ENCODE measurements around the gene COX5A. TPM values are rescaled to one million over a fixed set of nuclear protein-coding genes. Genes with fewer than 3 reads are reported as not detected.
A peak's percentile ranks its signal among the peaks of the same experiment; 100 is the strongest.

Gene COX5A
- total RNA-seq, 1 donor = 63.0 TPM

- no peak for TF ChIP-seq CTCF (IDR thresholded peaks at IDR 0.05; ENCODE audit: insufficient read depth, low read length)
- no peak overlapping the region for H3K4me3 ChIP-seq (ENCODE audit: low read depth, low read length)
- no peak for DNase-seq (ENCODE audit: low read depth)
Observed at GRCh38 chr15:74893627-74894026, 44.2 kb downstream of the COX5A start.

GRCh38 chr15:74892931-74893330 lies 44.9 kb downstream of the COX5A start:
- no peak for DNase-seq (ENCODE audit: low read depth)
- H3K4me3 ChIP-seq (ENCODE audit: low read depth, low read length) = no peak overlapping the region
- no peak for TF ChIP-seq CTCF (IDR thresholded peaks at IDR 0.05; ENCODE audit: insufficient read depth, low read length)

GRCh38 chr15:74892313-74892712 lies 45.6 kb downstream of the COX5A start:
- DNase-seq (ENCODE audit: low read depth) = no peak
- H3K4me3 ChIP-seq (ENCODE audit: low read depth, low read length) = no peak overlapping the region
- TF ChIP-seq CTCF (IDR thresholded peaks at IDR 0.05; ENCODE audit: insufficient read depth, low read length) = no peak

GRCh38 chr15:74891469-74891868 lies 46.4 kb downstream of the COX5A start:
- no peak for TF ChIP-seq CTCF (IDR thresholded peaks at IDR 0.05; ENCODE audit: insufficient read depth, low read length)
- H3K4me3 ChIP-seq (ENCODE audit: low read depth, low read length) = no peak overlapping the region
- DNase-seq (ENCODE audit: low read depth) = no peak

GRCh38 chr15:74890665-74890960 lies 47.3 kb downstream of the COX5A start:
- DNase-seq (ENCODE audit: low read depth) = no peak
- no peak for TF ChIP-seq CTCF (IDR thresholded peaks at IDR 0.05; ENCODE audit: insufficient read depth, low read length)
- peak overlapping the region; percentile 95 for H3K4me3 ChIP-seq (ENCODE audit: low read depth, low read length)

GRCh38 chr15:74889883-74890664 lies 47.8 kb downstream of the COX5A start, which contains the start of gene MPI:
MPI (plus strand) TSS chr15:74890042; CDS start chr15:74890074, 32 bp downstream.
- H3K4me3 ChIP-seq (ENCODE audit: low read depth, low read length) = peak within 1 kb of the TSS; percentile 95
- peak; percentile 32 for TF ChIP-seq CTCF (IDR thresholded peaks at IDR 0.05; ENCODE audit: insufficient read depth, low read length)
- DNase-seq (ENCODE audit: low read depth) = peak; percentile 69
